RWPE2 (cell line): ENCODE results near the gene FHIT.

Experiments used
- ATAC-seq: fragments of 200-7000 bp; cut with Tn5 transposase; 3 replicates; pipeline ENCODE4 v1.9.1; 2021; ENCODE audit warnings: low read depth
- DNase-seq: peaks from one replicate; pipeline ENCODE4 v3.0.0-alpha.2; 2020; ENCODE audit warnings: low spot score
- H3K27ac ChIP-seq: fragments of 450-650 bp; 2 replicates; pipeline ENCODE4 v1.5.1; 2017; ENCODE audit warnings: mild to moderate bottlenecking; ENCODE audit not compliant: poor library complexity, severe bottlenecking
- H3K27me3 ChIP-seq: fragments of 250-450 bp; sonication (Bioruptor Pico); 2 replicates; pipeline ENCODE4 v1.5.1; 2021; ENCODE audit warnings: mild to moderate bottlenecking, moderate library complexity; ENCODE audit not compliant: insufficient read depth, poor library complexity, severe bottlenecking
- H3K36me3 ChIP-seq: fragments of 250-450 bp; sonication (Bioruptor Pico); 2 replicates; pipeline ENCODE4 v1.5.1; 2020; ENCODE audit warnings: low read depth, mild to moderate bottlenecking, moderate library complexity
- H3K4me1 ChIP-seq: fragments of 250-450 bp; sonication (Bioruptor Pico); 2 replicates; pipeline ENCODE4 v1.5.1; 2021; ENCODE audit warnings: mild to moderate bottlenecking, moderate library complexity; ENCODE audit not compliant: insufficient read depth, poor library complexity, severe bottlenecking
- H3K4me3 ChIP-seq: fragments of 250-450 bp; sonication (Bioruptor Pico); 2 replicates; pipeline ENCODE4 v1.5.1; 2021; ENCODE audit warnings: mild to moderate bottlenecking, moderate library complexity; ENCODE audit not compliant: severe bottlenecking
- H3K9me3 ChIP-seq: fragments of 250-450 bp; sonication (Bioruptor Pico); 2 replicates; pipeline ENCODE4 v1.5.1; 2021; ENCODE audit warnings: mild to moderate bottlenecking, moderate library complexity; ENCODE audit not compliant: severe bottlenecking
- TF ChIP-seq, protein P1 (sequence below): fragments of 450-650 bp; IDR thresholded peaks from one replicate; pipeline ENCODE4 v1.5.1; 2017; ENCODE audit warnings: mild to moderate bottlenecking, moderate library complexity; ENCODE audit not compliant: poor library complexity, severe bottlenecking

FHIT gene

DNA sequence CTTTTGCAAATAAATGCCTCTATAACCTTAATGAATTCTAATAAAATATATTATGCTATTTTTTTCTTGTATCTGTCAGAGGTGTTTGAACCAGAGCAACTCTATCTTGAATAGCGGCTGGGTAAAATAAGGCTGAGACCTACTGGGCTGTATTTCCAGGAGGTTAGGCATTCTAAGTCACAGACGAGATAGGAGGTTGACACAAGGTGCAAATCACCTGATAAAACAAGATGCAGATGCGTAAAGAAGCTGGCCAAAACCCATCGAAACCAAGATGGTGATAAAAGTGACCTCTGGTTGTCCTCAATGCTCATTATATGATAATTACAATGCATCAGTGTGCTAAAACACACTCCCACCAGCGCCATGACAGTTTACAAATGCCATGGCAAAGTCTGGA lies 990.7 kb downstream of the FHIT start:
- no peak for ATAC-seq
- Histone ChIP-seq H3K36me3 (no peaks in the 10 kb centered on the region), H3K27ac (no peak overlapping the region), H3K4me1 (no peaks in the 10 kb centered on the region), H3K4me3 (no peak overlapping the region), H3K27me3 (no peaks in the 10 kb centered on the region), H3K9me3 (no peaks in the 10 kb centered on the region)
- DNase-seq = no peak
- TF ChIP-seq, protein P1, sequence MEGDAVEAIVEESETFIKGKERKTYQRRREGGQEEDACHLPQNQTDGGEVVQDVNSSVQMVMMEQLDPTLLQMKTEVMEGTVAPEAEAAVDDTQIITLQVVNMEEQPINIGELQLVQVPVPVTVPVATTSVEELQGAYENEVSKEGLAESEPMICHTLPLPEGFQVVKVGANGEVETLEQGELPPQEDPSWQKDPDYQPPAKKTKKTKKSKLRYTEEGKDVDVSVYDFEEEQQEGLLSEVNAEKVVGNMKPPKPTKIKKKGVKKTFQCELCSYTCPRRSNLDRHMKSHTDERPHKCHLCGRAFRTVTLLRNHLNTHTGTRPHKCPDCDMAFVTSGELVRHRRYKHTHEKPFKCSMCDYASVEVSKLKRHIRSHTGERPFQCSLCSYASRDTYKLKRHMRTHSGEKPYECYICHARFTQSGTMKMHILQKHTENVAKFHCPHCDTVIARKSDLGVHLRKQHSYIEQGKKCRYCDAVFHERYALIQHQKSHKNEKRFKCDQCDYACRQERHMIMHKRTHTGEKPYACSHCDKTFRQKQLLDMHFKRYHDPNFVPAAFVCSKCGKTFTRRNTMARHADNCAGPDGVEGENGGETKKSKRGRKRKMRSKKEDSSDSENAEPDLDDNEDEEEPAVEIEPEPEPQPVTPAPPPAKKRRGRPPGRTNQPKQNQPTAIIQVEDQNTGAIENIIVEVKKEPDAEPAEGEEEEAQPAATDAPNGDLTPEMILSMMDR = no peak

DNA sequence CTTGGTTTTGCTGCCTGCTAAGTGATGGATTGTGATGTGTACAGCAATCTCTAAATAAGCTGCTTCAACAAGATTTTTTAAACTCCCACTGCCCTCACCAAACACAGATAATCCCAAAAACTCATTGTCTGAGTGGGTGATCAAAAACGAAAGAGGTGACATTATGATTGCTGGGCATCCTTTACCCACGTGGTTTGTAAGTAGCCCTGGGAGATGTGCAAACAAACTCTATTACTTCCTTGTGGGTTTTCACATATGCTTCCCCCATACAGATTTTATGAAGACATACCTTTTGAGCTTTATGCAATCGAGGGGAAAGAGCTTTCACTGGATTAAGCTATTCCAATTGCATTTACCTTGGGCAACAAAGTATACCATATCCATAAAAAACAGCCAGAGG lies 1000.4 kb downstream of the FHIT start:
- Histone ChIP-seq H3K9me3 (no peaks in the 10 kb centered on the region), H3K36me3 (no peaks in the 10 kb centered on the region), H3K4me1 (no peaks in the 10 kb centered on the region), H3K27me3 (no peaks in the 10 kb centered on the region), H3K27ac (no peak overlapping the region), H3K4me3 (no peak overlapping the region)
- DNase-seq (no peak), ATAC-seq (no peak)
- TF ChIP-seq, protein P1 = no peak

DNA sequence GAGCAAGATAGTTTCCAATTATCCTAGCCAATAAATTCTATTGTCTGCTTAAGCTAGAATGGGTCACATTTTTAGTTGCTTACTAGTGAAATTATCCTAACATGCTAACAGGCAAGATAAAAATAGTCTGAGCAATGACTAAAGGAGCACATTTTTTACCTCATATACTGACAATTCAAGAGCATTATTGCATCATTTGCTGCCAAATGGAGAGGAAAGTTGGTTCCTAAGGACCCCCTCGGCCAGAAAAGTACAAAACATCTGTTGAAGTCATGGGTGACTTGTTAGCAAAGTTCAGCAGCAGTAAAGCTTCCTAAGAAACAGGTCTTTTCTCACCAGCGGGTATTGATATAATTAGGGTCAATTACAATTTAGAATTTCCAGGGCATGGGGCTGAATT lies 1001.0 kb downstream of the FHIT start:
- H3K4me3 ChIP-seq = no peak overlapping the region
- no peaks in the 10 kb centered on the region for H3K9me3 ChIP-seq
- no peak for DNase-seq
- no peaks in the 10 kb centered on the region for H3K27me3 ChIP-seq
- ATAC-seq = no peak
- no peaks in the 10 kb centered on the region for H3K36me3 ChIP-seq
- no peak overlapping the region for H3K27ac ChIP-seq
- TF ChIP-seq, protein P1 = no peak
- no peaks in the 10 kb centered on the region for H3K4me1 ChIP-seq

GRCh38 chr3:60246361-60246760 lies 1004.9 kb downstream of the FHIT start:
- H3K4me1 ChIP-seq = no peaks in the 10 kb centered on the region
- H3K9me3 ChIP-seq = no peaks in the 10 kb centered on the region
- H3K4me3 ChIP-seq = no peak overlapping the region
- TF ChIP-seq, protein P1 = no peak
- H3K27me3 ChIP-seq = no peaks in the 10 kb centered on the region
- ATAC-seq (no peak), DNase-seq (no peak)
- no peaks in the 10 kb centered on the region for H3K36me3 ChIP-seq
- H3K27ac ChIP-seq = no peak overlapping the region

- Histone ChIP-seq H3K27me3 (no peaks in the 10 kb centered on the region), H3K36me3 (no peaks in the 10 kb centered on the region), H3K4me1 (no peaks in the 10 kb centered on the region), H3K9me3 (no peaks in the 10 kb centered on the region), H3K27ac (no peak overlapping the region), H3K4me3 (no peak overlapping the region)
- DNase-seq (no peak), ATAC-seq (no peak)
- TF ChIP-seq, protein P1 = no peak
Measured at GRCh38 chr3:60243456-60243855, 1007.8 kb downstream of the FHIT start.
